BJ (cell line): ENCODE results near the gene TNFRSF9. TPM values are rescaled to one million over a fixed set of nuclear protein-coding genes. Genes with fewer than 3 reads are reported as not detected.

Experiments used
- CTCF ChIA-PET: fragments of 350-600 bp; formaldehyde crosslinking; extraction: SDS; loops from one replicate; lab custom pipeline; 2021; ENCODE audit warnings: antibody characterized with exemption, inconsistent platforms; lab: Yijun Ruan, JAX
- POLR2A ChIA-PET: fragments of 300-600 bp; sonication (Branson Sonifier 250); formaldehyde crosslinking; extraction: SDS; loops from one replicate; lab custom pipeline; 2021; ENCODE audit warnings: antibody characterized with exemption; lab: Charles Lee
- DNase-seq: peaks from one replicate; pipeline ENCODE4 v3.0.0-alpha.2; 2011; ENCODE audit warnings: low read depth
- H3K27me3 ChIP-seq: 2 replicates; pipeline ENCODE4 v1.6.0; 2011; ENCODE audit warnings: low read length; ENCODE audit not compliant: control insufficient read depth, insufficient read depth
- H3K36me3 ChIP-seq: 2 replicates; pipeline ENCODE4 v1.5.1; 2011; ENCODE audit warnings: low read length; ENCODE audit not compliant: control insufficient read depth, insufficient read depth
- H3K4me3 ChIP-seq: 2 replicates; pipeline ENCODE4 v1.5.1; 2011; ENCODE audit warnings: low read depth, mild to moderate bottlenecking, control low read depth, low read length
- CTCF ChIP-seq: IDR thresholded peaks from 2 replicates; pipeline ENCODE4 v1.5.1; 2011; ENCODE audit warnings: low read depth, mild to moderate bottlenecking, control low read depth, inconsistent platforms, low read length, moderate library complexity; ENCODE audit not compliant: insufficient read depth
- polyA plus RNA-seq: library from polyadenylated mRNA; depleted of rRNA; stranded (reverse); fragments of >200 nt; gene quantifications from 2 replicates; pipeline ENCODE4 v1.2.3, GENCODE V29; 2011

TNFRSF9 gene
- polyA plus RNA-seq, 1 experiment = not detected

- no peak for DNase-seq
- no peak overlapping the region for H3K4me3 ChIP-seq
- peaks cover 3% of the 10 kb centered on the region; the same call in 1 of the 2 replicates for H3K27me3 ChIP-seq
- no peaks in the 10 kb centered on the region for H3K36me3 ChIP-seq
- no peak for TF ChIP-seq CTCF
- ChIA-PET CTCF (interaction anchor here (1.0 to 9.1 kb wide), 3 partner anchors 17 to 231 kb away, joined by 3 to 66 read pairs (median 3); no protein-coding TSS in a partner anchor), POLR2A (no interaction called here)
These were observed 41.7 kb downstream of the TNFRSF9 start for GRCh38 chr1:7898962-7899361.

GRCh38 chr1:7896994-7897393, 43.6 kb downstream of the TNFRSF9 start:
- TF ChIP-seq CTCF = no peak

DNA sequence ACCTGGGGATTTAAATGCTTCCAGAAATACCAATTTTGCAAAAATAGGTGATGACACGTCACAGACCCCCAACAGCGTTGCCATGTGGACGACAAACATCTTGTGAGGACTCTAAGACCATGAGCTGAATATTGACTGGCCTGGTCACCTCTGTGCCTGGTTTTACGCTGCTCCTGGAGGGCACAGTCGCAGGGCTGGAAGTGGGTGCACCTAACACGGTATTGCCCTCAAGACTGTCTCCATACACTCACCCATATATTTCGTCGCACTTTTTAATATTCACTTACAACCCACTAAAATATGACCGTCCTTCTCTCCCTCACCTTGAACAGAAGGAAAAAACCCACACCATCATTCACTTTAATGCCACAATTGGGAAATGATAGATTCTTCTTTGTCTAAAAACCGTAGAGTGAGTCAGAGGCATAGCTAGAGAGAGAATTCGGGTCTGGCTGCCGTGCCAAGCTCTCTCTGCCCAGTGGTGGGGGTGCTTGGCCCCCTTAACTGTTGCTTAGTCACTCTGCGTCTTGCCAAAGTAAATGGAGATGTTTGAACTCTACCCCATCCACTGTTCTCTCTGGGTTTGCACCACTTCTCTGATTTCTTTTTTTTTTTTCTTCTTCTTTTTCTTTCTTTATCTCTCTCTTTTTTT, 47.0 kb downstream of the TNFRSF9 start:
- POLR2A ChIA-PET = no interaction called here
- no peak for TF ChIP-seq CTCF
- DNase-seq = no peak
- Histone ChIP-seq H3K4me3 (no peak overlapping the region), H3K27me3 (no peaks in the 10 kb centered on the region), H3K36me3 (no peaks in the 10 kb centered on the region)
- CTCF ChIA-PET = interaction anchor here (0.6 to 1.3 kb wide), 2 partner anchors 7 to 18 kb away, joined by 3 to 4 read pairs; no protein-coding TSS in a partner anchor

More at GRCh38 chr1:7896994-7897393, 43.6 kb downstream of the TNFRSF9 start:
- POLR2A ChIA-PET = no interaction called here
- H3K27me3 ChIP-seq = peaks cover 2% of the 10 kb centered on the region; the same call in 1 of the 2 replicates
- no peaks in the 10 kb centered on the region for H3K36me3 ChIP-seq
- H3K4me3 ChIP-seq = no peak overlapping the region
- CTCF ChIA-PET = no interaction called here
- no peak for DNase-seq

DNA sequence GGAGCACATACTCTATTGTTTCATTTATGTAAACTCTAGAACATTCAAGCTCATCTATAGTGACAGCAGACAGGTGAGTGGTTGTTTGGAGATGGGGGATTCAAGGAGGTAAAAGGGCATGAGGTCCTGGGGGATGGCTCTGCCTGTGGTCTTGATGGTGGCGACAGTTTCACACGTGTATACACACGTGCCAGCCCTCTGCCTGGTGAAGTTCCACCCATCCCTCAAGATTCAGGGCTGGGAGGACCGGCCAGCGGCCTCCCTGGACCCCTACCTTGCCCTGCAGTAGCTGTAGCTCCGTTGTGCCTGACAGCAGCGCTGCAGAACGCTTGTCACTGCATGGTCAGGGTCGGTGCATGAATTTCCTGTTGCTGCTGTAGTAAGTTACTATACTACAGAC, 48.8 kb downstream of the TNFRSF9 start:
- ChIA-PET POLR2A (no interaction called here), CTCF (no interaction called here)
- no peaks in the 10 kb centered on the region; the same call in 1 of the 2 replicates for H3K27me3 ChIP-seq
- no peaks in the 10 kb centered on the region for H3K36me3 ChIP-seq
- no peak overlapping the region for H3K4me3 ChIP-seq
- TF ChIP-seq CTCF = no peak
- DNase-seq = no peak

GRCh38 chr1:7890853-7891252, 49.8 kb downstream of the TNFRSF9 start:
- TF ChIP-seq CTCF = no peak
- no peak for DNase-seq
- POLR2A ChIA-PET = no interaction called here
- Histone ChIP-seq H3K4me3 (no peak overlapping the region), H3K27me3 (no peaks in the 10 kb centered on the region; the same call in 1 of the 2 replicates), H3K36me3 (no peaks in the 10 kb centered on the region)
- CTCF ChIA-PET = no interaction called here
